SK-N-SH (cell line): ENCODE measurements around the gene KRT33A. TPM values are rescaled to one million over a fixed set of nuclear protein-coding genes. Genes with fewer than 3 reads are reported as not detected.

Experiments used
- CTCF ChIA-PET: fragments of 300-600, 350-600 bp; formaldehyde crosslinking; extraction: SDS; loops from one replicate; lab custom pipeline; 2021; lab: Yijun Ruan, JAX
- POLR2A ChIA-PET: fragments of 350-600 bp; sonication (Branson Sonifier 250); formaldehyde crosslinking; extraction: SDS; loops from one replicate; lab custom pipeline; 2020; ENCODE audit warnings: antibody characterized with exemption, inconsistent platforms; lab: Yijun Ruan, JAX
- DNase-seq: peaks from one replicate; pipeline ENCODE4 v3.0.0; 2012
- H2AFZ ChIP-seq: fragments of 200-600 bp; sonication (generic); 2 replicates; pipeline ENCODE4 v1.8.1; 2016; ENCODE audit warnings: antibody characterized with exemption, mild to moderate bottlenecking, low read depth
- H3F3A ChIP-seq: fragments of 200-600 bp; sonication (generic); replicated peaks from 2 replicates; pipeline ENCODE3; 2016; ENCODE audit warnings: antibody characterized with exemption, mild to moderate bottlenecking; ENCODE audit not compliant: insufficient read depth
- H3K27ac ChIP-seq, 2 experiments: fragments of 200-500 bp in 1 of 2; fragments of 200-600 bp in 1 of 2; sonication (Bioruptor generic) in 1 of 2; sonication (generic), shearing (Covaris generic) in 1 of 2; 2 replicates each; pipeline versions ENCODE4 v1.5.1 to v1.6.1; 2014 to 2016; ENCODE audit warnings: low read depth in 2 of 2, inconsistent platforms in 1 of 2, low read length in 1 of 2, mild to moderate bottlenecking in 1 of 2, mixed read lengths in 1 of 2
- H3K27me3 ChIP-seq: fragments of 200-600 bp; sonication (generic), shearing (Covaris generic); 2 replicates; pipeline ENCODE4 v1.6.1; 2016; ENCODE audit warnings: mixed run types; ENCODE audit not compliant: insufficient read depth
- H3K36me3 ChIP-seq, 2 experiments: fragments of 200-500 bp in 1 of 2; fragments of 200-600 bp in 1 of 2; sonication (Bioruptor generic) in 1 of 2; sonication (generic) in 1 of 2; replicated peaks in 1 of 2; 2 replicates each; pipeline versions ENCODE3 to v1.5.1; 2014 to 2016; ENCODE audit warnings: low read length in 1 of 2, mild to moderate bottlenecking in 1 of 2; ENCODE audit not compliant: insufficient read depth in 2 of 2, control insufficient read depth in 1 of 2
- H3K4me1 ChIP-seq, 2 experiments: fragments of 200-500 bp in 1 of 2; fragments of 200-600 bp in 1 of 2; sonication (Bioruptor generic) in 1 of 2; sonication (generic), shearing (Covaris generic) in 1 of 2; 2 replicates each; pipeline versions ENCODE4 v1.5.1 to v1.6.1; 2014 to 2016; ENCODE audit warnings: low read depth in 1 of 2, low read length in 1 of 2, mixed run types in 1 of 2; ENCODE audit not compliant: insufficient read depth in 2 of 2, control insufficient read depth in 1 of 2
- H3K4me2 ChIP-seq: fragments of 200-600 bp; sonication (generic), shearing (Covaris generic); 2 replicates; pipeline ENCODE4 v1.6.1; 2017; ENCODE audit warnings: mixed run types
- H3K4me3 ChIP-seq, 2 experiments: fragments of 200-500 bp in 1 of 2; fragments of 200-600 bp in 1 of 2; sonication (Bioruptor generic) in 1 of 2; sonication (generic), shearing (Covaris generic) in 1 of 2; 2 replicates each; pipeline versions ENCODE4 v1.5.1 to v1.8.1; 2014 to 2016; ENCODE audit warnings: low read depth in 2 of 2, inconsistent platforms in 1 of 2, low read length in 1 of 2, mild to moderate bottlenecking in 1 of 2, mixed read lengths in 1 of 2, moderate library complexity in 1 of 2
- H3K79me2 ChIP-seq: fragments of 200-600 bp; sonication (generic); 2 replicates; pipeline ENCODE4 v1.8.1; 2017; ENCODE audit warnings: mild to moderate bottlenecking; ENCODE audit not compliant: insufficient read depth
- H3K9ac ChIP-seq: fragments of 200-600 bp; sonication (generic); 2 replicates; pipeline ENCODE4 v1.6.1; 2017; ENCODE audit warnings: mixed run types
- H3K9me2 ChIP-seq: fragments of 200-600 bp; sonication (generic); 2 replicates; pipeline ENCODE4 v1.6.1; 2017; ENCODE audit warnings: mixed run types
- H3K9me3 ChIP-seq: fragments of 200-600 bp; sonication (generic); 2 replicates; pipeline ENCODE4 v1.6.1; 2017; ENCODE audit warnings: mixed run types, mild to moderate bottlenecking, moderate library complexity
- H4K20me1 ChIP-seq: fragments of 200-600 bp; sonication (generic); 2 replicates; pipeline ENCODE4 v1.6.1; 2017; ENCODE audit warnings: mild to moderate bottlenecking, mixed run types; ENCODE audit not compliant: insufficient read depth
- CHD2 ChIP-seq: fragments of 150-350 bp; IDR thresholded peaks from 2 replicates; pipeline ENCODE4 v1.6.1; 2018; ENCODE audit warnings: low read length; ENCODE audit not compliant: partially characterized antibody
- EZH2phosphoT487 ChIP-seq: fragments of 200-600 bp; sonication (generic); IDR thresholded peaks from 2 replicates; pipeline ENCODE4 v1.6.1; 2017; ENCODE audit warnings: low read depth, mixed run types, mild to moderate bottlenecking, antibody characterized with exemption, moderate library complexity, borderline replicate concordance
- FOXJ3 ChIP-seq: sonication (generic); formaldehyde crosslinking; IDR thresholded peaks from 2 replicates; pipeline ENCODE4 v1.5.1; 2020; ENCODE audit warnings: mild to moderate bottlenecking, missing genetic modification reagents
- GABPA ChIP-seq: IDR thresholded peaks from 2 replicates; pipeline ENCODE4 v1.4.0; 2012; ENCODE audit warnings: low read depth, mild to moderate bottlenecking
- GATA2 ChIP-seq: sonication (generic); formaldehyde crosslinking; IDR thresholded peaks from 2 replicates; pipeline ENCODE4 v1.5.0; 2020; ENCODE audit warnings: mild to moderate bottlenecking, missing genetic modification reagents
- JUND ChIP-seq: IDR thresholded peaks from 2 replicates; pipeline ENCODE4 v1.4.0; 2012
- MEF2A ChIP-seq: IDR thresholded peaks from 2 replicates; pipeline ENCODE4 v1.4.0; 2012; ENCODE audit warnings: low read depth, borderline replicate concordance
- MXI1 ChIP-seq: IDR thresholded peaks from 2 replicates; pipeline ENCODE4 v1.6.1; 2012; ENCODE audit warnings: mild to moderate bottlenecking, low read depth, low read length, improper control_type of control experiment
- NFIC ChIP-seq: IDR thresholded peaks from 2 replicates; pipeline ENCODE4 v1.4.0; 2012; ENCODE audit warnings: borderline replicate concordance
- NRF1 ChIP-seq: IDR thresholded peaks from 2 replicates; pipeline ENCODE4 v1.6.1; 2012; ENCODE audit warnings: low read depth, mild to moderate bottlenecking, low read length
- RAD21 ChIP-seq: IDR thresholded peaks from 2 replicates; pipeline ENCODE4 v1.6.1; 2012; ENCODE audit warnings: mild to moderate bottlenecking, low read length
- RXRA ChIP-seq: IDR thresholded peaks from 2 replicates; pipeline ENCODE4 v1.4.0; 2012; ENCODE audit warnings: low read depth, mild to moderate bottlenecking, borderline replicate concordance
- SIN3A ChIP-seq: IDR thresholded peaks from 2 replicates; pipeline ENCODE4 v1.6.1; 2012; ENCODE audit warnings: low read depth, mild to moderate bottlenecking, low read length, moderate library complexity, borderline replicate concordance
- SMC3 ChIP-seq: IDR thresholded peaks from 2 replicates; pipeline ENCODE4 v1.6.1; 2012; ENCODE audit warnings: low read depth, low read length, improper control_type of control experiment
- TAF1 ChIP-seq: IDR thresholded peaks from 2 replicates; pipeline ENCODE4 v1.6.1; 2012; ENCODE audit warnings: low read depth, mild to moderate bottlenecking, low read length, moderate library complexity, borderline replicate concordance
- TCF12 ChIP-seq: IDR thresholded peaks from 2 replicates; pipeline ENCODE4 v1.4.0; 2012
- TEAD4 ChIP-seq: IDR thresholded peaks from 2 replicates; pipeline ENCODE4 v1.4.0; 2012; ENCODE audit warnings: mild to moderate bottlenecking, borderline replicate concordance; ENCODE audit not compliant: insufficient read depth
- YY1 ChIP-seq: IDR thresholded peaks from 2 replicates; pipeline ENCODE4 v1.4.0; 2012; ENCODE audit warnings: low read depth, mild to moderate bottlenecking
- WGBS: methylation state at CpG from one replicate; pipeline ENCODE4 v1.1.6; 2017; ENCODE audit warnings: low lambda C conversion rate; 5-methylcytosine and 5-hydroxymethylcytosine counted together
- polyA plus RNA-seq, 3 experiments: library from polyadenylated mRNA; depleted of rRNA; stranded (reverse); fragments of >200 nt; gene quantifications; 2 replicates each; pipeline ENCODE4 v1.2.3, GENCODE V29; 2012
- TF ChIP-seq, protein P1 (sequence below): IDR thresholded peaks from 2 replicates; pipeline ENCODE4 v1.6.1; 2012; ENCODE audit warnings: mild to moderate bottlenecking, low read depth, low read length, moderate library complexity
- TF ChIP-seq, protein P2 (sequence below): fragments of 150-350 bp; IDR thresholded peaks from 2 replicates; pipeline ENCODE4 v1.6.1; 2017; ENCODE audit warnings: antibody characterized with exemption, low read length, low read depth, borderline replicate concordance
- TF ChIP-seq, protein P3 (sequence below): IDR thresholded peaks from 2 replicates; pipeline ENCODE4 v1.4.0; 2012; ENCODE audit warnings: low read depth, borderline replicate concordance
- TF ChIP-seq, protein P4 (sequence below): IDR thresholded peaks from 2 replicates; pipeline ENCODE4; 2012
- TF ChIP-seq, protein P5 (sequence below): fragments of 150-350 bp; IDR thresholded peaks from 2 replicates; pipeline ENCODE4 v1.6.1; 2016; ENCODE audit warnings: mild to moderate bottlenecking, low read depth, low read length

KRT33A gene
- polyA plus RNA-seq, 1 of the 3 experiments (the other 2 are of a cell fraction) = not detected

DNA sequence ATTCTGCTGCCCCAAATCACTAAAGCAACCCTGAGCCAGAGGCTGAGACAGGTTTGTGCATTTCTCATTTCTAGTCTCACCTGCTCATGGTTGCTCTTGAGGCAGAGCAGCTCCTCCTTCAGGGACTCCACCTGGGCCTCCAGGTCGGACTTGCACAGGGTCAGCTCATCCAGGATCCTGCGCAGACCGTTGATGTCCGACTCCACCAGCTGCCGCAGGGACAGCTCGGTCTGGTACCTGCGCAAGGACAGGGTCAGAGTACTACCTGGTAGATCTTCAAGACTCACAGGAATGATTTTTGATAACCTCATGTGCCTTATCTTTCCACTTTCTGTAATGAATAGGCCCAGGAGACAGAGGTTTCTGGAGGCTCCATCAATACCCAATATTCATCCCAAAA, 45.7 kb upstream of the KRT33A start:
- no peak overlapping the region for H3K4me3 ChIP-seq
- DNase-seq = no peak
- H3K27ac ChIP-seq = no peak overlapping the region
- no peaks in the 10 kb centered on the region for H3F3A ChIP-seq
- H3K4me2 ChIP-seq = no peak overlapping the region
- H2AFZ ChIP-seq = no peak overlapping the region
- ChIA-PET CTCF (interaction anchor here (1.1 kb wide), 1 partner anchor 267 kb away, joined by 3 read pairs; no protein-coding TSS in a partner anchor), POLR2A (no interaction called here)
- H3K27me3 ChIP-seq = no peaks in the 10 kb centered on the region
- no peaks in the 10 kb centered on the region for H3K79me2 ChIP-seq
- H3K9me3 ChIP-seq = no peaks in the 10 kb centered on the region
- H3K4me1 ChIP-seq = 0 out of 4 replicates have a peak, but pooled peaks cover 0 to 4% of the 10 kb centered on the region in 2 experiments
- no peaks in the 10 kb centered on the region for H4K20me1 ChIP-seq
- TF ChIP-seq RAD21 (no peak), TCF12 (no peak), CHD2 (no peak), JUND (no peak), SMC3 (no peak), YY1 (no peak), EZH2phosphoT487 (no peak), MEF2A (no peak), NFIC (no peak), MXI1 (no peak), GABPA (no peak), NRF1 (no peak), FOXJ3 (CRISPR knock-in tag) (no peak)
- TF ChIP-seq, protein P1, sequence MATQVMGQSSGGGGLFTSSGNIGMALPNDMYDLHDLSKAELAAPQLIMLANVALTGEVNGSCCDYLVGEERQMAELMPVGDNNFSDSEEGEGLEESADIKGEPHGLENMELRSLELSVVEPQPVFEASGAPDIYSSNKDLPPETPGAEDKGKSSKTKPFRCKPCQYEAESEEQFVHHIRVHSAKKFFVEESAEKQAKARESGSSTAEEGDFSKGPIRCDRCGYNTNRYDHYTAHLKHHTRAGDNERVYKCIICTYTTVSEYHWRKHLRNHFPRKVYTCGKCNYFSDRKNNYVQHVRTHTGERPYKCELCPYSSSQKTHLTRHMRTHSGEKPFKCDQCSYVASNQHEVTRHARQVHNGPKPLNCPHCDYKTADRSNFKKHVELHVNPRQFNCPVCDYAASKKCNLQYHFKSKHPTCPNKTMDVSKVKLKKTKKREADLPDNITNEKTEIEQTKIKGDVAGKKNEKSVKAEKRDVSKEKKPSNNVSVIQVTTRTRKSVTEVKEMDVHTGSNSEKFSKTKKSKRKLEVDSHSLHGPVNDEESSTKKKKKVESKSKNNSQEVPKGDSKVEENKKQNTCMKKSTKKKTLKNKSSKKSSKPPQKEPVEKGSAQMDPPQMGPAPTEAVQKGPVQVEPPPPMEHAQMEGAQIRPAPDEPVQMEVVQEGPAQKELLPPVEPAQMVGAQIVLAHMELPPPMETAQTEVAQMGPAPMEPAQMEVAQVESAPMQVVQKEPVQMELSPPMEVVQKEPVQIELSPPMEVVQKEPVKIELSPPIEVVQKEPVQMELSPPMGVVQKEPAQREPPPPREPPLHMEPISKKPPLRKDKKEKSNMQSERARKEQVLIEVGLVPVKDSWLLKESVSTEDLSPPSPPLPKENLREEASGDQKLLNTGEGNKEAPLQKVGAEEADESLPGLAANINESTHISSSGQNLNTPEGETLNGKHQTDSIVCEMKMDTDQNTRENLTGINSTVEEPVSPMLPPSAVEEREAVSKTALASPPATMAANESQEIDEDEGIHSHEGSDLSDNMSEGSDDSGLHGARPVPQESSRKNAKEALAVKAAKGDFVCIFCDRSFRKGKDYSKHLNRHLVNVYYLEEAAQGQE = no peak
- H3K9me2 ChIP-seq = no peaks in the 10 kb centered on the region
- no peaks in the 10 kb centered on the region for H3K36me3 ChIP-seq
- H3K9ac ChIP-seq = no peak overlapping the region
- 75% methylated on average over 7 of the region's 7 CpGs for WGBS

DNA sequence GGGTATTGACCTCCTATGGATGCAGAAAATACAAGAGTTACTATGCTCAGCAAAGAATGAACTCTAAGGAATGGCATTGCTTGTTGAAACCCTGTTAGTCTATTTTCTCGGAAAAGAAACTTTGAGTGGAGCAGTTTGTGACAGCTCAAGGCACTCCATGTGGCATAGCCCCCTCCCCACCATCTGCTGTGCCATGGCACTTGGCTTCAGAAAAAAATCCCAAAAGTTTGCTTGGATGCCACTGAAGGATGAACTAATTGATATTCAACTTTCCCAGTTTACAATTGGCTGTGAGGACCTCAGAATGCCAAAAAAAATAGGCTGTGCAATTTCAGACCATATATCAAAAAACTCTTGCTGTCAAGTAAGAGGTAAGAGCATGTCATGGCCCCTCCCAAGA, 45.0 kb upstream of the KRT33A start:
- CTCF ChIA-PET = no interaction called here
- Histone ChIP-seq H2AFZ (no peak overlapping the region), H3K27me3 (no peaks in the 10 kb centered on the region), H3K4me1 (peaks cover 0 to 4% of the 10 kb centered on the region in 2 experiments; a peak in 1 of 4 replicates), H3K9me3 (no peaks in the 10 kb centered on the region), H4K20me1 (no peaks in the 10 kb centered on the region), H3F3A (no peaks in the 10 kb centered on the region), H3K9ac (no peak overlapping the region), H3K27ac (no peak overlapping the region), H3K36me3 (no peaks in the 10 kb centered on the region), H3K4me2 (no peak overlapping the region), H3K4me3 (no peak overlapping the region), H3K9me2 (no peaks in the 10 kb centered on the region), H3K79me2 (no peaks in the 10 kb centered on the region)
- POLR2A ChIA-PET = no interaction called here
- TF ChIP-seq, protein P2, sequence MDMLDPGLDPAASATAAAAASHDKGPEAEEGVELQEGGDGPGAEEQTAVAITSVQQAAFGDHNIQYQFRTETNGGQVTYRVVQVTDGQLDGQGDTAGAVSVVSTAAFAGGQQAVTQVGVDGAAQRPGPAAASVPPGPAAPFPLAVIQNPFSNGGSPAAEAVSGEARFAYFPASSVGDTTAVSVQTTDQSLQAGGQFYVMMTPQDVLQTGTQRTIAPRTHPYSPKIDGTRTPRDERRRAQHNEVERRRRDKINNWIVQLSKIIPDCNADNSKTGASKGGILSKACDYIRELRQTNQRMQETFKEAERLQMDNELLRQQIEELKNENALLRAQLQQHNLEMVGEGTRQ = no peak
- TF ChIP-seq YY1 = no peak
- no peak for TF ChIP-seq TAF1
- no peak for TF ChIP-seq RXRA
- TF ChIP-seq, protein P3, sequence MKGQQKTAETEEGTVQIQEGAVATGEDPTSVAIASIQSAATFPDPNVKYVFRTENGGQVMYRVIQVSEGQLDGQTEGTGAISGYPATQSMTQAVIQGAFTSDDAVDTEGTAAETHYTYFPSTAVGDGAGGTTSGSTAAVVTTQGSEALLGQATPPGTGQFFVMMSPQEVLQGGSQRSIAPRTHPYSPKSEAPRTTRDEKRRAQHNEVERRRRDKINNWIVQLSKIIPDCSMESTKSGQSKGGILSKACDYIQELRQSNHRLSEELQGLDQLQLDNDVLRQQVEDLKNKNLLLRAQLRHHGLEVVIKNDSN = no peak
- TF ChIP-seq, protein P4, sequence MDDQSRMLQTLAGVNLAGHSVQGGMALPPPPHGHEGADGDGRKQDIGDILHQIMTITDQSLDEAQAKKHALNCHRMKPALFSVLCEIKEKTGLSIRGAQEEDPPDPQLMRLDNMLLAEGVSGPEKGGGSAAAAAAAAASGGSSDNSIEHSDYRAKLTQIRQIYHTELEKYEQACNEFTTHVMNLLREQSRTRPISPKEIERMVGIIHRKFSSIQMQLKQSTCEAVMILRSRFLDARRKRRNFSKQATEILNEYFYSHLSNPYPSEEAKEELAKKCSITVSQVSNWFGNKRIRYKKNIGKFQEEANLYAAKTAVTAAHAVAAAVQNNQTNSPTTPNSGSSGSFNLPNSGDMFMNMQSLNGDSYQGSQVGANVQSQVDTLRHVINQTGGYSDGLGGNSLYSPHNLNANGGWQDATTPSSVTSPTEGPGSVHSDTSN = no peak
- no peak for TF ChIP-seq TCF12
- TF ChIP-seq GATA2 (CRISPR knock-in tag) = no peak
- TF ChIP-seq, protein P5, sequence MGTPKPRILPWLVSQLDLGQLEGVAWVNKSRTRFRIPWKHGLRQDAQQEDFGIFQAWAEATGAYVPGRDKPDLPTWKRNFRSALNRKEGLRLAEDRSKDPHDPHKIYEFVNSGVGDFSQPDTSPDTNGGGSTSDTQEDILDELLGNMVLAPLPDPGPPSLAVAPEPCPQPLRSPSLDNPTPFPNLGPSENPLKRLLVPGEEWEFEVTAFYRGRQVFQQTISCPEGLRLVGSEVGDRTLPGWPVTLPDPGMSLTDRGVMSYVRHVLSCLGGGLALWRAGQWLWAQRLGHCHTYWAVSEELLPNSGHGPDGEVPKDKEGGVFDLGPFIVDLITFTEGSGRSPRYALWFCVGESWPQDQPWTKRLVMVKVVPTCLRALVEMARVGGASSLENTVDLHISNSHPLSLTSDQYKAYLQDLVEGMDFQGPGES = no peak
- no peak for TF ChIP-seq RAD21
- TF ChIP-seq TEAD4 = no peak
- no peak for TF ChIP-seq SIN3A
- 88% methylated on average over 1 of the region's 1 CpG for WGBS
- DNase-seq = no peak
